Measurements from ENCODE around the gene KLHDC2.
"Not testable (repeated sequence)": the region's sequence is repeated elsewhere in the genome, so short reads cannot be mapped to it uniquely, and the experiment has no call there.

KLHDC2 gene

GRCh38 chr14:49774106-49774505 lies 6.2 kb downstream of the KLHDC2 start:
- DNase-seq (ENCODE audit: insufficient read length, low spot score) (no peak), FAIRE-seq (no peak)

- FAIRE-seq (no peak), DNase-seq (ENCODE audit: insufficient read length, low spot score) (no peak)
These were observed 10.5 kb downstream of the KLHDC2 start for GRCh38 chr14:49778421-49778820.

- not testable (repeated sequence) for FAIRE-seq; DNase-seq (ENCODE audit: insufficient read length, low spot score)
These were observed 13.1 kb downstream of the KLHDC2 start for GRCh38 chr14:49781040-49781439.

GRCh38 chr14:49783394-49784014 lies 15.6 kb downstream of the KLHDC2 start:
- no peak for DNase-seq (ENCODE audit: insufficient read length, low spot score)
- no peak for FAIRE-seq

GRCh38 chr14:49786315-49786714 lies 18.4 kb downstream of the KLHDC2 start:
- FAIRE-seq, result no peak
- DNase-seq (ENCODE audit: insufficient read length, low spot score), result no peak

GRCh38 chr14:49792618-49793017 lies 24.7 kb downstream of the KLHDC2 start:
- DNase-seq (ENCODE audit: insufficient read length, low spot score) (no peak), FAIRE-seq (no peak)

- no peak for FAIRE-seq
- DNase-seq (ENCODE audit: insufficient read length, low spot score), result no peak
These were observed 28.1 kb downstream of the KLHDC2 start for GRCh38 chr14:49796025-49796424.

GRCh38 chr14:49808780-49809179 lies 40.8 kb downstream of the KLHDC2 start:
- no peak for DNase-seq (ENCODE audit: insufficient read length, low spot score)
- FAIRE-seq, result no peak

- DNase-seq (ENCODE audit: insufficient read length, low spot score); FAIRE-seq: not testable (repeated sequence)
These were observed 48.2 kb downstream of the KLHDC2 start for GRCh38 chr14:49816118-49816517.

- DNase-seq (ENCODE audit: insufficient read length, low spot score), result no peak
- FAIRE-seq, result no peak
These were observed 48.9 kb downstream of the KLHDC2 start for GRCh38 chr14:49816844-49817243.

- no peak for DNase-seq (ENCODE audit: insufficient read length, low spot score)
- FAIRE-seq, result no peak
These were observed 52.2 kb downstream of the KLHDC2 start for GRCh38 chr14:49820176-49820575.

- no peak for FAIRE-seq
- no peak for DNase-seq (ENCODE audit: insufficient read length, low spot score)
These were observed 60.7 kb downstream of the KLHDC2 start for GRCh38 chr14:49828640-49829039.
